IMR-90 (cell line): ENCODE results near the gene ADSS1. TPM values are rescaled to one million over a fixed set of nuclear protein-coding genes. Genes with fewer than 3 reads are reported as not detected.

Experiments
- ATAC-seq: fragments of 200-7000 bp; cut with Tn5 transposase; 2 replicates; pipeline ENCODE4 v1.9.1; 2020; ENCODE audit warnings: low read depth, mild to moderate bottlenecking, moderate library complexity
- BruUV-seq: library from RNA; stranded (reverse); fragments of 400-500 nt; replicated peaks from 2 replicates; lab custom pipeline; 2021; lab: Mats Ljungman, UMichigan
- CTCF ChIA-PET: fragments of 300-600 bp; formaldehyde crosslinking; extraction: SDS; loops from one replicate; lab custom pipeline; 2021; ENCODE audit warnings: antibody characterized with exemption; lab: Yijun Ruan, JAX
- POLR2A ChIA-PET: fragments of 300-600 bp; sonication (Branson Sonifier 250); formaldehyde crosslinking; loops from one replicate; lab custom pipeline; 2022; ENCODE audit warnings: antibody characterized with exemption; ENCODE audit not compliant: unreplicated experiment; lab: Charles Lee
- DNase-seq: peaks from one replicate; pipeline ENCODE4 v3.0.0; 2013
- H2AFZ ChIP-seq: replicated peaks from 2 replicates; pipeline ENCODE3; 2013; ENCODE audit warnings: low read length, mild to moderate bottlenecking; ENCODE audit not compliant: poor library complexity
- H2AK5ac ChIP-seq: 2 replicates; pipeline ENCODE4 v1.6.1; 2013; ENCODE audit warnings: low read depth, low read length, inconsistent platforms
- H2AK9ac ChIP-seq: replicated peaks from 2 replicates; pipeline ENCODE3; 2013; ENCODE audit warnings: mild to moderate bottlenecking, low read depth, low read length, moderate library complexity; ENCODE audit not compliant: poor library complexity
- H2BK120ac ChIP-seq: 2 replicates; pipeline ENCODE4 v1.6.1; 2013; ENCODE audit warnings: low read depth, low read length, inconsistent platforms
- H2BK15ac ChIP-seq: 3 replicates; pipeline ENCODE4 v1.6.1; 2013; ENCODE audit warnings: low read depth, low read length, inconsistent platforms
- H2BK20ac ChIP-seq: 2 replicates; pipeline ENCODE4 v1.6.1; 2013; ENCODE audit warnings: low read depth, mild to moderate bottlenecking, inconsistent platforms, low read length, moderate library complexity
- H2BK5ac ChIP-seq: 2 replicates; pipeline ENCODE4 v1.6.1; 2013; ENCODE audit warnings: mild to moderate bottlenecking, low read depth, low read length, inconsistent platforms; ENCODE audit not compliant: poor library complexity, severe bottlenecking
- H3K14ac ChIP-seq: replicated peaks from 2 replicates; pipeline ENCODE4 v1.6.1; 2013; ENCODE audit warnings: low read depth, low read length, inconsistent platforms
- H3K18ac ChIP-seq: 2 replicates; pipeline ENCODE4 v1.6.1; 2013; ENCODE audit warnings: low read depth, low read length, control low read depth
- H3K23ac ChIP-seq: 2 replicates; pipeline ENCODE4 v1.6.1; 2013; ENCODE audit warnings: low read depth, low read length, inconsistent platforms
- H3K27ac ChIP-seq: 2 replicates; pipeline ENCODE4 v1.5.1; 2013; ENCODE audit warnings: mild to moderate bottlenecking, control low read depth, low read length; ENCODE audit not compliant: insufficient read depth
- H3K27me3 ChIP-seq: 2 replicates; pipeline ENCODE4 v1.6.1; 2013; ENCODE audit warnings: low read length; ENCODE audit not compliant: control insufficient read depth, insufficient read depth
- H3K36me3 ChIP-seq: 2 replicates; pipeline ENCODE4 v1.6.1; 2013; ENCODE audit warnings: low read length, mixed read lengths; ENCODE audit not compliant: control insufficient read depth, insufficient read depth
- H3K4ac ChIP-seq: 2 replicates; pipeline ENCODE4 v1.6.1; 2013; ENCODE audit warnings: low read depth, low read length, inconsistent platforms
- H3K4me1 ChIP-seq: 2 replicates; pipeline ENCODE4 v1.6.1; 2013; ENCODE audit warnings: low read length, mixed read lengths; ENCODE audit not compliant: control insufficient read depth, insufficient read depth
- H3K4me2 ChIP-seq: 2 replicates; pipeline ENCODE4 v1.6.1; 2013; ENCODE audit warnings: low read depth, mild to moderate bottlenecking, control low read depth, low read length, moderate library complexity
- H3K4me3 ChIP-seq: 2 replicates; pipeline ENCODE4 v1.5.1; 2013; ENCODE audit warnings: low read depth, mild to moderate bottlenecking, control low read depth, low read length, moderate library complexity; ENCODE audit not compliant: insufficient read depth
- H3K56ac ChIP-seq: 2 replicates; pipeline ENCODE4 v1.6.1; 2013; ENCODE audit warnings: low read length, inconsistent platforms; ENCODE audit not compliant: insufficient read depth; ENCODE audit errors: extremely low read depth
- H3K79me1 ChIP-seq, 2 experiments: 2 replicates each; pipeline ENCODE4 v1.6.1; 2013; ENCODE audit warnings: low read length in 2 of 2, inconsistent platforms in 1 of 2, low read depth in 1 of 2
- H3K9ac ChIP-seq: 2 replicates; pipeline ENCODE4 v1.6.1; 2013; ENCODE audit warnings: low read depth, low read length, control low read depth
- H3K9me1 ChIP-seq: 2 replicates; pipeline ENCODE4 v1.6.1; 2013; ENCODE audit warnings: low read length, inconsistent platforms; ENCODE audit not compliant: insufficient read depth
- H3K9me3 ChIP-seq: 2 replicates; pipeline ENCODE4 v1.6.1; 2013; ENCODE audit warnings: low read length; ENCODE audit not compliant: control insufficient read depth, insufficient read depth
- H4K20me1 ChIP-seq: 2 replicates; pipeline ENCODE4 v1.6.1; 2013; ENCODE audit warnings: low read length, inconsistent platforms; ENCODE audit not compliant: insufficient read depth
- H4K5ac ChIP-seq: 2 replicates; pipeline ENCODE4 v1.6.1; 2013; ENCODE audit warnings: mild to moderate bottlenecking, low read depth, low read length, control low read depth
- H4K8ac ChIP-seq, 2 experiments: 2 replicates each; pipeline ENCODE4 v1.6.1; 2013; ENCODE audit warnings: low read depth in 2 of 2, low read length in 2 of 2, control low read depth in 1 of 2, inconsistent platforms in 1 of 2
- H4K91ac ChIP-seq: 2 replicates; pipeline ENCODE4 v1.6.1; 2013; ENCODE audit warnings: low read depth, low read length, inconsistent platforms; ENCODE audit not compliant: insufficient read depth
- BHLHE40 ChIP-seq: fragments of 150-350 bp; IDR thresholded peaks from 2 replicates; pipeline ENCODE4 v1.6.1; 2016; ENCODE audit warnings: mild to moderate bottlenecking, low read depth, low read length
- CEBPB ChIP-seq: IDR thresholded peaks from 2 replicates; pipeline ENCODE4 v1.6.1; 2012; ENCODE audit warnings: low read depth, low read length, improper control_type of control experiment
- CHD1 ChIP-seq: IDR thresholded peaks from 2 replicates; pipeline ENCODE4 v1.6.1; 2012; ENCODE audit warnings: low read depth, low read length, improper control_type of control experiment
- ELK1 ChIP-seq: fragments of 150-350 bp; IDR thresholded peaks from 2 replicates; pipeline ENCODE4 v1.6.1; 2016; ENCODE audit warnings: low read depth, mild to moderate bottlenecking, low read length, moderate library complexity, borderline replicate concordance
- FOS ChIP-seq: fragments of 150-350 bp; IDR thresholded peaks from 2 replicates; pipeline ENCODE4 v1.6.1; 2016; ENCODE audit warnings: low read depth, low read length
- MAFK ChIP-seq: IDR thresholded peaks from 2 replicates; pipeline ENCODE4 v1.6.1; 2012; ENCODE audit warnings: low read depth, low read length, improper control_type of control experiment
- MXI1 ChIP-seq: IDR thresholded peaks from 2 replicates; pipeline ENCODE4 v1.6.1; 2012; ENCODE audit warnings: low read depth, mild to moderate bottlenecking, low read length, moderate library complexity, borderline replicate concordance
- POLR2A ChIP-seq: IDR thresholded peaks from 2 replicates; pipeline ENCODE4 v1.6.1; 2012; ENCODE audit warnings: mild to moderate bottlenecking, low read depth, low read length
- RAD21 ChIP-seq: IDR thresholded peaks from 2 replicates; pipeline ENCODE4 v1.6.1; 2012; ENCODE audit warnings: low read length, improper control_type of control experiment
- RCOR1 ChIP-seq: IDR thresholded peaks from 2 replicates; pipeline ENCODE4 v1.6.1; 2012; ENCODE audit warnings: mild to moderate bottlenecking, low read length, improper control_type of control experiment; ENCODE audit not compliant: insufficient replicate concordance
- RFX5 ChIP-seq: IDR thresholded peaks from 2 replicates; pipeline ENCODE4 v1.8.0; 2012; ENCODE audit warnings: low read depth, mild to moderate bottlenecking, low read length, moderate library complexity
- SMC3 ChIP-seq: fragments of 150-350 bp; IDR thresholded peaks from 2 replicates; pipeline ENCODE4 v1.6.1; 2016; ENCODE audit warnings: low read depth, mild to moderate bottlenecking, antibody characterized with exemption, low read length, moderate library complexity
- WGBS, 2 experiments: methylation state at CpG; one replicate each; pipeline versions ENCODE4 v1.1.5 to v1.1.7; 2013; ENCODE audit warnings: missing lambda C conversion rate in 2 of 2; ENCODE audit not compliant: insufficient read length in 1 of 2; ENCODE audit errors: extremely low coverage in 2 of 2; 5-methylcytosine and 5-hydroxymethylcytosine counted together
- dilution Hi-C: fragments of 300-500 bp; cut with HindIII; formaldehyde crosslinking; loops from one replicate; pipeline ENCODE4 v1.14.3; 2018; ENCODE audit warnings: low sequenced_read_pairs; ENCODE audit not compliant: unreplicated experiment
- in situ Hi-C: fragments of 300-500 bp; cut with MboI; formaldehyde crosslinking; loops from 3 replicates; pipeline ENCODE4 v1.14.3; 2019; ENCODE audit warnings: low sequenced_read_pairs, inconsistent platforms, mixed read lengths
- intact Hi-C: fragments of 100-400 bp; cut with micrococcal nuclease; formaldehyde crosslinking; loops from 2 replicates; pipeline ENCODE4 v1.10.0; 2022
- polyA plus RNA-seq, 3 experiments: library from polyadenylated mRNA; depleted of rRNA; stranded (reverse); fragments of >200 nt; gene quantifications; 2 replicates each; pipeline ENCODE4 v1.2.3, GENCODE V29; 2012; ENCODE audit warnings: low replicate concordance in 1 of 3
- total RNA-seq: library from RNA; depleted of rRNA; stranded (reverse); fragments of >200 nt; gene quantifications from 2 replicates; pipeline ENCODE4 v1.2.3, GENCODE V29; 2012
- TF ChIP-seq, protein P1 (sequence below): fragments of 150-350 bp; IDR thresholded peaks from 2 replicates; pipeline ENCODE4 v1.6.1; 2017; ENCODE audit warnings: mild to moderate bottlenecking, antibody characterized with exemption, low read length, low read depth

Gene ADSS1
- total and polyA plus RNA-seq, 2 of the 4 experiments (the other 2 are of a cell fraction): 1.8 to 5.2 TPM

DNA sequence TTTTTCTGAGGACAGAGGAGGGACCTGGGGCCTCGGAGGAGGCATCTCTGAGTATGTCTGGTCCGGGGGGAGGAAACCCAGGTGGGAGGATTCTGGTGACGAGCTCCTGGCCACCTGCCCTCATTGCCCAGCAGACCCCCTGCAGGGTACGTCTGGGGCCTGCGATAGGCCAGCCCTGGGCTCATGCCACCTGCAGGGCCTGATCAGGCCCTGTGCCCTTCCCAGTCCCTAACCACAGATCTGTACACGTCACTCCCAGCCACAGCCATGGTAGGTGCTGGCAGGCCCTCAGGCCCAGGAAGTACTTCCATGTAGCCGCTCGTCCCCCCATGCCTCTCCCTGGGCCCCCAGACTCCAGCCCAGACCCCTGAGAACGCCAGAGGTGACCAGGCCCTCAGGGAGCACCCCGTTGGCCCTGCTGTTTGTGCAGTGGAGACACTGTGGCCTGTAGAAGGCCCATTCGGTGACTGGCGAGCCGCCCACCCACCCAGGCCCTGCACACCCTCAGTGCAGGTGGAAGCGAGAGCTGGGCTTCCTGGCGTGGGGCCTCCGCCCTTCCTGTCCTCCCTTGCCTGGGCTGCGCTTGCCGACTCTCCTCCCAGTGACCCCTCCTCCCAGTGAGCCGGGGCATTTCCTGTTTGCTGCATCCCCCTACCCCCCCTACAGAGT is 28.9 kb upstream of the ADSS1 start:
- Histone ChIP-seq H3K27me3 (no peaks in the 10 kb centered on the region), H2AFZ (no peak overlapping the region), H3K27ac (no peak overlapping the region), H2BK120ac (no peak overlapping the region), H2BK20ac (no peak overlapping the region), H4K20me1 (peaks cover 100% of the 10 kb centered on the region), H2AK9ac (peak overlapping the region; percentile 74), H2AK5ac (no peak overlapping the region), H3K9me1 (peaks cover 5% of the 10 kb centered on the region; the same call in 1 of the 2 replicates), H3K79me1 (peaks cover 12 to 85% of the 10 kb centered on the region in 2 experiments), H3K9ac (no peak overlapping the region), H4K5ac (no peak overlapping the region), H3K4me2 (no peak overlapping the region), H3K4me1 (peaks cover 42% of the 10 kb centered on the region), H3K4ac (no peak overlapping the region), H3K18ac (no peak overlapping the region), H4K8ac (no peak overlapping the region), H3K56ac (no peak overlapping the region), H2BK15ac (no peak overlapping the region), H3K4me3 (no peak overlapping the region), H3K14ac (no peak overlapping the region), H3K36me3 (peaks cover 36% of the 10 kb centered on the region), H3K23ac (no peak overlapping the region), H3K9me3 (no peaks in the 10 kb centered on the region), H4K91ac (no peak overlapping the region), H2BK5ac (no peak overlapping the region)
- in situ Hi-C loops: no loop called here
- dilution Hi-C loops: no loop called here
- DNase-seq (no peak), ATAC-seq (no peak)
- TF ChIP-seq CHD1 (no peak), BHLHE40 (no peak), SMC3 (no peak), FOS (no peak), POLR2A (no peak), CEBPB (no peak), MAFK (no peak), MXI1 (no peak), ELK1 (no peak), RAD21 (no peak), RCOR1 (no peak), RFX5 (no peak)
- TF ChIP-seq, protein P1, sequence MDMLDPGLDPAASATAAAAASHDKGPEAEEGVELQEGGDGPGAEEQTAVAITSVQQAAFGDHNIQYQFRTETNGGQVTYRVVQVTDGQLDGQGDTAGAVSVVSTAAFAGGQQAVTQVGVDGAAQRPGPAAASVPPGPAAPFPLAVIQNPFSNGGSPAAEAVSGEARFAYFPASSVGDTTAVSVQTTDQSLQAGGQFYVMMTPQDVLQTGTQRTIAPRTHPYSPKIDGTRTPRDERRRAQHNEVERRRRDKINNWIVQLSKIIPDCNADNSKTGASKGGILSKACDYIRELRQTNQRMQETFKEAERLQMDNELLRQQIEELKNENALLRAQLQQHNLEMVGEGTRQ: no peak
- POLR2A ChIA-PET: interaction anchor here (0.6 kb wide), 1 partner anchor 703 kb away, joined by 5 read pairs; the partner anchor contains the start of gene TEX22
- CTCF ChIA-PET: no interaction called here
- WGBS, 2 experiments: 65% methylated on average over 4 of the region's 19 CpGs; no CpG with 5 or more reads in 1 of the 2 experiments
- BruUV-seq: no TSS peak
- intact Hi-C loops: no loop called here
